GM12872 (cell line): ENCODE measurements around the gene IKBKE.

Source experiments
- TF ChIP-seq, protein P1 (sequence below): IDR thresholded peaks from 3 replicates; pipeline ENCODE4 v1.5.1; 2011; ENCODE audit warnings: low read depth, mild to moderate bottlenecking, low read length, moderate library complexity; ENCODE audit not compliant: insufficient read depth

The IKBKE gene

GRCh38 chr1:206438554-206438953 is 31.7 kb upstream of the IKBKE start:
- TF ChIP-seq, protein P1, sequence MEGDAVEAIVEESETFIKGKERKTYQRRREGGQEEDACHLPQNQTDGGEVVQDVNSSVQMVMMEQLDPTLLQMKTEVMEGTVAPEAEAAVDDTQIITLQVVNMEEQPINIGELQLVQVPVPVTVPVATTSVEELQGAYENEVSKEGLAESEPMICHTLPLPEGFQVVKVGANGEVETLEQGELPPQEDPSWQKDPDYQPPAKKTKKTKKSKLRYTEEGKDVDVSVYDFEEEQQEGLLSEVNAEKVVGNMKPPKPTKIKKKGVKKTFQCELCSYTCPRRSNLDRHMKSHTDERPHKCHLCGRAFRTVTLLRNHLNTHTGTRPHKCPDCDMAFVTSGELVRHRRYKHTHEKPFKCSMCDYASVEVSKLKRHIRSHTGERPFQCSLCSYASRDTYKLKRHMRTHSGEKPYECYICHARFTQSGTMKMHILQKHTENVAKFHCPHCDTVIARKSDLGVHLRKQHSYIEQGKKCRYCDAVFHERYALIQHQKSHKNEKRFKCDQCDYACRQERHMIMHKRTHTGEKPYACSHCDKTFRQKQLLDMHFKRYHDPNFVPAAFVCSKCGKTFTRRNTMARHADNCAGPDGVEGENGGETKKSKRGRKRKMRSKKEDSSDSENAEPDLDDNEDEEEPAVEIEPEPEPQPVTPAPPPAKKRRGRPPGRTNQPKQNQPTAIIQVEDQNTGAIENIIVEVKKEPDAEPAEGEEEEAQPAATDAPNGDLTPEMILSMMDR, result no peak

DNA sequence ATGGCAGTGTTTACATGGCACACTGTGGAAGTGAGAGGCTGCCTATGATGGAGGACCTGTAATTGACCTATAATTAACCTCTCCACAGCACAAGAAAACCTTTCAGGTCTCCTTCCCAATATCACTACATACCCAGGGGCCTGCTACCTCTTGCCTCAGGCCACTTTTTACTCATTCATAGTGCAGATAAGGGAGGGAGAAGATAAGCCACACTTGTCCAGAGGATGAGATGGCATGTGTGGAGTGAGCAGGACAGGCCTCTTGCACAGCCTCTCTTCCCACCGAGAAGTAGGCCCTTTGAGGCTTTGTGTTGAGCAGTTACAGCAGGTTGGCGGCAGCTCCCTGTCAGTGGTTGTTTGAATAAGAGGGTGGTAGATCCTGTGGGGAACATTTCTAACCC is 31.1 kb upstream of the IKBKE start:
- TF ChIP-seq, protein P1, result no peak

- TF ChIP-seq, protein P1, result no peak
Measured at GRCh38 chr1:206441336-206441967, 28.8 kb upstream of the IKBKE start.

DNA sequence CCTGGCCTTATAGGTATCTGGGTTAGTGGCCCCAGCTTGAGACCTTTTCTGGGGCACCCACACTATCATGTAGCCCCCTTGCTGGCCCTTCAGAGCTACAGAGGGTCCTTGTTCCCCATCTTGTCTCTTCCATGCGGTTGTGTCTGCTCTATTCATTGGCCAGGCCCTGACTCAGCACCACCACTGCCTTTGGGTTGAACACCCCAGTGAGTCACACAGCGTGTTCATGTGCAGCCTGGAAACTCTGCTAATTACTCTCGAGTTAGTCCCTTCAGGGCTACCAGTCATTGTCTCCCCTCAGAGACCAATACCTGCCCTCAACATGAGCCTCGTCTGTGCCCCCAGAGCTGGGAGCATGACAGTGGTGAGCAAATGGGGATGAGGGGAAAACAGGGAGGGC is 28.2 kb upstream of the IKBKE start:
- TF ChIP-seq, protein P1, result no peak

- TF ChIP-seq, protein P1, result no peak
Measured at GRCh38 chr1:206445116-206445515, 25.2 kb upstream of the IKBKE start.

- TF ChIP-seq, protein P1, result no peak
Measured at GRCh38 chr1:206445911-206446356, 24.3 kb upstream of the IKBKE start.

- TF ChIP-seq, protein P1, result no peak
Measured at GRCh38 chr1:206446688-206447421, 23.4 kb upstream of the IKBKE start.
